22Rv1 (cell line): ENCODE measurements around the gene NOS3.

Source experiments
- ZFX ChIP-seq: fragments of 450-650 bp; IDR thresholded peaks from 2 replicates; pipeline ENCODE4 v1.6.1; 2017; ENCODE audit warnings: antibody characterized with exemption, borderline replicate concordance
- TF ChIP-seq, protein P1 (sequence below): fragments of 450-650 bp; IDR thresholded peaks from 2 replicates; pipeline ENCODE4 v1.5.1; 2017; ENCODE audit warnings: mild to moderate bottlenecking

DNA sequence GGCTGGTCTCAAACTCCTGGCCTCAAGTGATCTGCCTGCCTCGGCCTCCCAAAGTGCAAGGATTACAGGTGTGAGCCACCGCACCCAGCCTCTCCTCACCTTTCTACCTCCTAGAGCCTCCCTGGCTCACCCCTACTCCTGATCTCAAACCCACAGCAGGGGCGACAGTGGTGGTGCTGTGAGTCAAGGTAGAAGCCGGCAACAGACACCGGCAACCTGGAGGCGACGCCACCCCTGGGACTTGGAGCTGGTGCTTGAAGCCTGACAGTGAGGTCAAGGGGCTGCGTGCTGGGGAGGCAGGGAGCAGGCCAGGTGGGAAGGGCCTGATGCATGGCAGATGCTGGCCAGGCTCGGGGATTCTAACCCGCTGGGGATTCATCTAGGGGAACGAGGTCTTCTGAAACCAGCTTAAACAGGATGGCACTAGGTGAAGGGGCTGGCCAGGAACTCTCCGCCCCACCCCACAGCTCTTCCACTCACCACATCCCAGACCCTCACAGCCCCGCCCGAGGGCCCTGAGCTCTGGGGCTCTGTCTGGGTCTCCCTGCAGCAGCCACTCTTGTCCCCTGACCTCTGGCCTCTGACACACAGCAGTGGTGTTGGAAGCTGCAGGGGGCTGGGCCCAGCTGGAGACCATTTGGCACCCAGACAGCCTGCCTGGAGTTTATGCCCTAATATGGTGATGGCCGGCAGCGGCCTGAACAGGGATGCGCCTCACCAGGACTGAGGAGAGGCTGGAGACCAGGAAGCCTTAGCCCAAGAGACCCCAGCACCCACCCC is 29.1 kb upstream of the NOS3 start:
- TF ChIP-seq, protein P1, sequence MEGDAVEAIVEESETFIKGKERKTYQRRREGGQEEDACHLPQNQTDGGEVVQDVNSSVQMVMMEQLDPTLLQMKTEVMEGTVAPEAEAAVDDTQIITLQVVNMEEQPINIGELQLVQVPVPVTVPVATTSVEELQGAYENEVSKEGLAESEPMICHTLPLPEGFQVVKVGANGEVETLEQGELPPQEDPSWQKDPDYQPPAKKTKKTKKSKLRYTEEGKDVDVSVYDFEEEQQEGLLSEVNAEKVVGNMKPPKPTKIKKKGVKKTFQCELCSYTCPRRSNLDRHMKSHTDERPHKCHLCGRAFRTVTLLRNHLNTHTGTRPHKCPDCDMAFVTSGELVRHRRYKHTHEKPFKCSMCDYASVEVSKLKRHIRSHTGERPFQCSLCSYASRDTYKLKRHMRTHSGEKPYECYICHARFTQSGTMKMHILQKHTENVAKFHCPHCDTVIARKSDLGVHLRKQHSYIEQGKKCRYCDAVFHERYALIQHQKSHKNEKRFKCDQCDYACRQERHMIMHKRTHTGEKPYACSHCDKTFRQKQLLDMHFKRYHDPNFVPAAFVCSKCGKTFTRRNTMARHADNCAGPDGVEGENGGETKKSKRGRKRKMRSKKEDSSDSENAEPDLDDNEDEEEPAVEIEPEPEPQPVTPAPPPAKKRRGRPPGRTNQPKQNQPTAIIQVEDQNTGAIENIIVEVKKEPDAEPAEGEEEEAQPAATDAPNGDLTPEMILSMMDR: no peak
- TF ChIP-seq ZFX: no peak
